GM12891 (cell line): ENCODE results near the gene KCNQ5.

Experiments
- PAX5 ChIP-seq: IDR thresholded peaks from 2 replicates; pipeline ENCODE4 v1.6.1; 2011; ENCODE audit warnings: low read length, moderate library complexity, mild to moderate bottlenecking; ENCODE audit not compliant: insufficient read depth, severe bottlenecking
- POLR2A ChIP-seq: IDR thresholded peaks from 2 replicates; pipeline ENCODE4 v1.6.1; 2011; ENCODE audit warnings: low read depth, low read length, control low read depth
- POLR2AphosphoS5 ChIP-seq: IDR thresholded peaks from 2 replicates; pipeline ENCODE4 v1.6.1; 2011; ENCODE audit warnings: low read depth, low read length, control low read depth
- POU2F2 ChIP-seq: IDR thresholded peaks from 2 replicates; pipeline ENCODE4 v1.6.1; 2011; ENCODE audit warnings: low read depth, mild to moderate bottlenecking, control low read depth, low read length, moderate library complexity
- SPI1 ChIP-seq: IDR thresholded peaks from 2 replicates; pipeline ENCODE4 v1.6.1; 2011; ENCODE audit warnings: low read depth, low read length, control low read depth
- TAF1 ChIP-seq: IDR thresholded peaks from 2 replicates; pipeline ENCODE4 v1.6.1; 2011; ENCODE audit warnings: low read depth, low read length, control low read depth

GRCh38 chr6:73116330-73116729 is 494.5 kb downstream of the KCNQ5 start:
- no peak for TF ChIP-seq POLR2AphosphoS5
- no peak for TF ChIP-seq PAX5
- TF ChIP-seq POLR2A, result no peak
- no peak for TF ChIP-seq TAF1
- TF ChIP-seq SPI1, result no peak
- no peak for TF ChIP-seq POU2F2
